Suprapubic skin (tissue), 4 donors: ENCODE measurements around the gene SIGLEC8.

Source experiments
- POLR2A ChIP-seq, 2 donors: fragments of 450-650 bp; IDR thresholded peaks; one replicate each; pipeline ENCODE4 v1.6.1; 2017; ENCODE audit warnings: antibody characterized with exemption in 2 of 2, mild to moderate bottlenecking in 2 of 2, moderate library complexity in 2 of 2
- POLR2AphosphoS5 ChIP-seq, 3 donors: sonication (generic); formaldehyde crosslinking; IDR thresholded peaks; one replicate each; pipeline ENCODE4 v1.6.1; 2017; ENCODE audit warnings: antibody characterized with exemption in 3 of 3
- TF ChIP-seq, protein P1 (sequence below), 2 donors: fragments of 200-600 bp in 1 of 2; fragments of 450-650 bp in 1 of 2; sonication (generic) in 1 of 2; IDR thresholded peaks; one replicate each; pipeline ENCODE4 v1.5.1; 2016 to 2019; ENCODE audit warnings: antibody characterized with exemption in 2 of 2, mild to moderate bottlenecking in 1 of 2, moderate library complexity in 1 of 2

DNA sequence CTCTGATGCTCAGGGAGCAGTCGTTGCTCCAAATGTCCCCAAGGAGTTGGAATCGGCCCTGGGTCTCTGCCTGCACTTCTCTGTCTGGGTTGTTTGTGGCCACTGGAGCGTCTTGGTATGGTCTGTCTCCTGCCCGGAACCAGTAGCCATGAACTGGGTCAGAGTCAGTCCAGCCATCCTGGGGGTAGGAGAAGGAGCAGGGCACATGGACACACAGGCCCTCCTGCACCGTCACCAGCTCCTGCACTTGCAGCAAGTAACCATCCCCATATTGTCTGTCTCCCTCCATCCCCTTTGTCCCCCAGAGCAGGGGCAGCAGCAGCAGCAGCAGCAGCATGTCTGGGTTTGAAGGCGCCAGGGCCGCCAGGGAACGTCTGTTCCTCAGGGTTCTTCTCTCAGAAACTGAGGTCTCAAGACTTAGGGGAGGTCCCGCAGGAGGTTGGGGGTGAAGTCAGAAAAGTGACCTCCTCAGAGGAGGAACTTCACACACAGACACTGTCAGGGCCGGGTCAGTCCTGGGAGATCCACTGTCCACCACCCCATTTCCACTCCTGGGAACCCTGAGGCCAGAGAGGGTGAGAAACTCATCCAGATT is at the start of gene SIGLEC8:
- TF ChIP-seq, protein P1, sequence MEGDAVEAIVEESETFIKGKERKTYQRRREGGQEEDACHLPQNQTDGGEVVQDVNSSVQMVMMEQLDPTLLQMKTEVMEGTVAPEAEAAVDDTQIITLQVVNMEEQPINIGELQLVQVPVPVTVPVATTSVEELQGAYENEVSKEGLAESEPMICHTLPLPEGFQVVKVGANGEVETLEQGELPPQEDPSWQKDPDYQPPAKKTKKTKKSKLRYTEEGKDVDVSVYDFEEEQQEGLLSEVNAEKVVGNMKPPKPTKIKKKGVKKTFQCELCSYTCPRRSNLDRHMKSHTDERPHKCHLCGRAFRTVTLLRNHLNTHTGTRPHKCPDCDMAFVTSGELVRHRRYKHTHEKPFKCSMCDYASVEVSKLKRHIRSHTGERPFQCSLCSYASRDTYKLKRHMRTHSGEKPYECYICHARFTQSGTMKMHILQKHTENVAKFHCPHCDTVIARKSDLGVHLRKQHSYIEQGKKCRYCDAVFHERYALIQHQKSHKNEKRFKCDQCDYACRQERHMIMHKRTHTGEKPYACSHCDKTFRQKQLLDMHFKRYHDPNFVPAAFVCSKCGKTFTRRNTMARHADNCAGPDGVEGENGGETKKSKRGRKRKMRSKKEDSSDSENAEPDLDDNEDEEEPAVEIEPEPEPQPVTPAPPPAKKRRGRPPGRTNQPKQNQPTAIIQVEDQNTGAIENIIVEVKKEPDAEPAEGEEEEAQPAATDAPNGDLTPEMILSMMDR (IDR thresholded peaks at IDR 0.05) = no peak
- TF ChIP-seq POLR2A (IDR thresholded peaks at IDR 0.05) = no peak
- no peak for TF ChIP-seq POLR2AphosphoS5 (IDR thresholded peaks at IDR 0.05)
